T-helper 22 cell (primary cell): ENCODE data around the gene CYSRT1.
A peak's percentile ranks its signal among the peaks of the same experiment; 100 is the strongest.

Source experiments
- DNase-seq: peaks from one replicate; pipeline ENCODE4 v3.0.0-alpha.2; 2020; ENCODE audit warnings: low read depth

Gene CYSRT1

DNA sequence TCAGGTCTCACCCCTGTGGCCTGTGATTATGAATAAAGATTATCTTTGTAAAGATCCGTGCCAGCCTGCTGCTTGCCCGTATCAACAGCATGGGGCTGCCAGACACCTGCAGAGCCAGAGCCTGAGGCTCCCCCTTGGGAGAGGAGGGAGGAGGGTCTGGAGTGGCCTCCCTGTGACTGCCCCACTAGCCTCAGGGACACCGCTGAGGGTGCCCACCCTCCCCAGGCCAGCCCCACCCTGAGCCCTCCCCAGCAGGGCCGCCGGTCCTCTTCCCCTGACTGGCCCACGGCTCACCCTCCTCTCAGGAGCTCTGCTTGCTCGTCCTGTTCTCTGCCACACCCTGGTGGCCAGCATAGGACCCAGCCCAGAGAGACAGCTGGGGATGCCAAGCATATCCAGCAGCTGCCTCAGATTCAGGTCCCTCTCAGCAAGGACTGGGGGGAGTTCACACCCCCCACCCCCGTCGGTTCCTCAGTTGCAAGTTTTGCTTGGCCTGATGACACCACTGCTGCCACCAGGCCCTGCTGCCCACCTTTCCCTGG, 34.6 kb upstream of the CYSRT1 start:
- no peak for DNase-seq

DNA sequence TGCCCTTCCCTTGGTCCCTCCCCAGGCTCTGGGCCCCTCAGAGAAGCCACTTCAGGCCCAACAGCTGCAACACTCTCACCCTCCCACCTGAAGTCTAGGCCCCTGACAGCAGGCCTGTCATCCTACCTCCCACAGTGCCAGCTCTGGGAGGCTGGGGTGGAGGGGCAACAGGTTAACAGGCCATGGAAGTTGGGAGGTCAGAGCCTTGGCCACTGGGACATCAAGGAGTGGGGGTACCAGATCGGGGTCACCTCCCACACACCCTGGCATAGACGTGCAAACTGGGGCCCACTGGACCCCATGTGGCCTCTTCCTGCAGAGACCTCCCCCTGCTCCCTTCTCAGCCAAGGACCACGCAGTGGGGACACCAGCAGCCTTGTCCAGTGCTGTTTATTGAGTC, 33.7 kb upstream of the CYSRT1 start:
- DNase-seq = no peak

GRCh38 chr9:137191691-137192447, 33.1 kb upstream of the CYSRT1 start:
- DNase-seq = no peak

DNA sequence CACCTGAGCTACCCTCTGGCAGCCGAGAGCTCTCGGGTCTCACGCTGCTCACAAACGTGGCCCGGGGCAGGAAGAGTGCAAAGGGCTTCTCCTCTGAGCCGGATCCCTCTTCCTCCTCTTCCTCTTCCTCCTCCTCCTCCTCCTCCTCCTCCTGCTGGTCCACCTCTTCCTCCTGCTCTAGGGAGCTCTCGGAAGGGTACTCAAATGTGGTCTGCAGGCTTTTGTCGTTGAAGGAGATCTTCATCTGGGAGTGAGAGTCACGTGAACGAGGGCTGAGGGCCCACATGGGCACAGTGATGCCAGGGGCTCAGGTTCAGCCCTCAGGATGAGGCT, 32.6 kb upstream of the CYSRT1 start:
- DNase-seq = no peak

- DNase-seq = no peak
Measured at GRCh38 chr9:137192859-137193258, 32.1 kb upstream of the CYSRT1 start.

GRCh38 chr9:137193771-137194170, 31.2 kb upstream of the CYSRT1 start:
- DNase-seq = no peak

GRCh38 chr9:137194388-137194787, 30.6 kb upstream of the CYSRT1 start:
- DNase-seq = no peak

GRCh38 chr9:137194909-137195308, 30.1 kb upstream of the CYSRT1 start:
- DNase-seq = no peak

DNA sequence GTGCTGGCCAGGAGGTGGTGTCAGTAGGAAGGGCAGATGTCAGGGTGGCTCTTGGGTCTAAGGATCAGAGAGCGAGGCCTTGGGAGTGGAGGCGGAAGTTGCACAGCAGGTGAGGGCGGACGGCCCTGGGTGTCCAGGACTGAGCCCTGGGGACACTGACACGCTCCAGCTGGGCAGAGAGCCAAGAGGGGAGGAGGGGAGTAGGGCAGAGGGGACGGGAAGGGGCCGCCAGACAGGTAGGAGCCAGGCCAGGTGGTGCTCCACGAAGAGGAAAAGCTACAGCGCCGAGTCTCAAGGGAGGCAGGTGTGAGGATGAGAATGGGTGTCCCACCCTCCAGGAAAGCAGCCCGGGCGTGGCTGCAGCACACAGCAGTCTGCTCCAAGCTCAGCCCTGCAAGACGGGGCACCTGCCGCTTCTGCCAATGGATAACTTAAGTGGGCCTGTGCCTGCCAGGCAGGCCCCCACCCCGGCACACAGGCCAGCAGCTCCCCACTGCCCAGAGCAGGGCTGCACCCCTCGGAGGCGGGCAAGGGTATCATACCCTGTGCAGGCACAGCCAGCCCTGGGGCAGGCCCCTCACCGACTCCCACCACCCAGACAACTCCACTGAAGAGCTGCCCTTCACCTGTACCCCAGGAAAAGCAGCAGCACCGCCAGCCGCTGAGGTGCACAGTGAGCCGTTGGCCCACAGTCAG, 29.3 kb upstream of the CYSRT1 start:
- DNase-seq = no peak

DNA sequence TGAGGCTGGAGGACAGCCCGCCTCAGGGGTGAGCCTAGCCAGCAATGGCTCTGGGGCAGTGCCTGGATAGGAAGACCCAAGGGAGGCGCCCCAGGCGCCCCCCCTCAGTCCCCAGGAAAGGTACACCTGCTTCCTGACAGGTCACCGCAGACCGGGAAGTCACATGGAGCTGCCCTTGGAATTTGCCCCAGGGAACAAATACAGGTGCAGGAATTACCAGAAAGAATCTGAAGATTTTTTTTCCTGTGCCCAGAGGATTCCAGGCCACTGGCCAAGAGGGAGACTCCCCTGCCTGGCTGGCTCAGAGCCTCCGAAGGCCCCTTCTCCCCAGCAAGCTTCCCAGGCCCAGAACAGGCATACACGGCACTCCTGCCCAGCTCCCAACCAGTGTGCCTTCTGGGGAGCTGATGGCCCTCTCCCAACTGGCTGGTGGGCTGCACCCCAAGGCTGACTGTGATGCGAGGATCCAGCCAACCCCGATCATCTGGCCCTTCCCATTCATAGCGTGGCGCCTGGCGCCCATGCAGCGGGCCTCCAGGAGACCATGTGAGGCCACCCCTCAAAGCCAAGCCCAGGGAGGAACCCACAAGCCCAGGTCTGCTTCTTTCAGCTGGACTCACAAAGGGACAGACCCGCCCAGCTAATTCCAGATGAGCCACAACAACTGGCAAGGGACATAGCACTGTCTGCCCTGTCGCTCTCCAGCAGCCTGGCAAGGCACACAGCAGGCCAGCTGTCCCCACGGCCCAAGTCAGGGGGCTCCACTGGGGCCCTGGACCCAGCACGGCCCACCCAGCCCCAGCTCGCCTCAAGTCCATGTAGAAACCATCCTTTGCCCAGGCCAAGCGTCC, 26.7 kb upstream of the CYSRT1 start:
- no peak for DNase-seq

DNA sequence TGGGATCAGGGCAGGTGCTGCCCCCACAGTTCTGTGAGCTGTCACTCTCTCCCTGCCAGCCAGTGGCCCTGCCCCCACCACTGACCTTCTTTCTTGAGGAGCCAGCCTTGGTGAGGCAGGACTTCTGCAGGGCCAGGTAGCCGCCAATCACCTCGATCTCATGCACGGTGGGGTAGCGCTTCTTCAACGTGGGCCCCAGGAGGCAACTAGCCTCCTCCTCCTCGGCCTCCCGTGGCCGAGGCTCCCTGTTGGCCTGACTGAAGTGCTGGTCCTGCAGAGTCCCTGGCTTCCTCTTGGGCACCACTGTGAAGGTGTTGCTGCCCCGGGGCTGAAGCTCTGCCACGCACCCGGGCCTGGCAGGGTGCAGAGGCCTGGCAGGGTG, 26.1 kb upstream of the CYSRT1 start:
- DNase-seq = no peak

GRCh38 chr9:137199411-137200121, 25.4 kb upstream of the CYSRT1 start:
- DNase-seq = no peak

DNA sequence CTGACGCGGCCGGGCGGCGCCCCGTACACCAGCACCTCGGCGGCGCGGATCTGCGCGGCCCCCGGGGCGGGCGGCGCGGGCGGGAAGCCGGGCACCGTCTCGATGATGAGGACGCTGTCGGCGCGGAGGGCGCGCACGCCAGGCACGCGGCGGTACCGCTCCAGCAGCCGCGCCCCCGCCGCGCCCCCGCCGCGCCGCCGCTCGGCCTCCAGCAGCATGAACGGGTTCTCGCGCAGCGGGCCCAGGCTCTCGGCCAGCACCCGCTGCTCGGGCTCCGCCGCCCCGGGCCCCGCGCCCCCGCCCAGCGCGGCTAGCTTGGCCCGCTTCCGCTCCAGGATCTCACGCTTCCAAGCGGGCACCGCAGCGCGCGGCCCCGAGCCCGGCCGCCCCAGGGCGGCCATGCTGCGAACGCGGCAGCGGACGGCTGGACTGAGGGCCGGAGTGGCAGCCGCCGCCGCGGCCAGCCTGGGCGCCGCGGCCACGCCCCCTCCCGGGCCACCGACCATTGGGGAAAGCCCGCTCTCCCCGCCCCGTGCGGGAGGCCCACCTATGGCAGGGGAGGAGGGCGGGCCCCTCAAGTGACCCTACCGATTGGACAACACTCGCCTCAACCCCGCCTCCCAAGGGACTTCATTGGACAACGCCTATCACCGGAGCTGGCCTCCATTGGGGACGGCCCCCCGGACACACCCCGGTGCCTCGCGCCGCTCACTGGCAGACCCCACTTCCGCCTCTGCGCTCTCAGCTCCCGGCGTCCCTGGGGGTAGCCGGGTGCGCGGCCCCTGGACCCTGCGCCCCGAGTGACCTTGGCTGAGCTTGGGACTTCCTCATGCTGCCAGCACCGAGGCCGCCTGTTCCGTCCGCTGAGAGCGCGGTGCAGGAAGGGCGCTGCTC, 24.4 kb upstream of the CYSRT1 start, which contains the start of gene TPRN:
Gene TPRN (minus strand): TSS at position 431 of the 894 bp plus-strand sequence. CDS start 30 bp downstream, at position 401.
- peak; percentile 98 for DNase-seq

DNA sequence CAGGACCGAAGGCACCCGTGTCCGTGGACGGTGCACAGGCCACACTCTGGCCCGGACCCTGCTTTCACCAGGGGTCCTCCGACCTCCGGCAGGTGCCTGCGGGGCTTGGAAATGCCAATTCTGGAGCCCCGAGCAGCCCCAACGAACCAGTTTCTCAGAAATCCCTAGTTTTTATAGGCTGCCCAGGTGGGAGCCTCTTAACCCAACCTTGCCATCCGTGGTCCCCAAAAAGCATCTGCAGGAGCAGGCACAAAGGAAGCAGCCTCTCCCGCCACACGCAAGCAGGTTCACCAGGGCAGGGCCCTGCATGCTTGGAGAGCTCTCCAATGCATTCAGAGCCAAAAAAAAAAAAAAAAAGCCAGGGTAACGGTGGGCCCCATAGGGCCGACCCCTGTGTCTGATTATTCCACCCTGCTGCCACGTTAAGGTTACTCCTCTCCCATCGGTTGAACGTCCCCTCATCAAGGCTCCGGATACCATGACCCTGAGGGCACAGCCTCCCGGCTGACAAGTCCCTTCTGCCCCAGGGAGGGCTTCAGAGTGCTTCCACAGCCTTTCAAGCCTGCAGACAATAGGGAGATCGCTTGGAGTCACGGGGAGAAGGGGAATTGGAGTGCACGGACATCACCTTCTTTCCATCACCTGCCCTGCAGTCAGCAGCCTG, 23.6 kb upstream of the CYSRT1 start:
- no peak for DNase-seq

GRCh38 chr9:137202966-137203365, 22.0 kb upstream of the CYSRT1 start:
- DNase-seq = no peak

- DNase-seq = no peak
Measured at GRCh38 chr9:137204731-137205125, 20.2 kb upstream of the CYSRT1 start.

DNA sequence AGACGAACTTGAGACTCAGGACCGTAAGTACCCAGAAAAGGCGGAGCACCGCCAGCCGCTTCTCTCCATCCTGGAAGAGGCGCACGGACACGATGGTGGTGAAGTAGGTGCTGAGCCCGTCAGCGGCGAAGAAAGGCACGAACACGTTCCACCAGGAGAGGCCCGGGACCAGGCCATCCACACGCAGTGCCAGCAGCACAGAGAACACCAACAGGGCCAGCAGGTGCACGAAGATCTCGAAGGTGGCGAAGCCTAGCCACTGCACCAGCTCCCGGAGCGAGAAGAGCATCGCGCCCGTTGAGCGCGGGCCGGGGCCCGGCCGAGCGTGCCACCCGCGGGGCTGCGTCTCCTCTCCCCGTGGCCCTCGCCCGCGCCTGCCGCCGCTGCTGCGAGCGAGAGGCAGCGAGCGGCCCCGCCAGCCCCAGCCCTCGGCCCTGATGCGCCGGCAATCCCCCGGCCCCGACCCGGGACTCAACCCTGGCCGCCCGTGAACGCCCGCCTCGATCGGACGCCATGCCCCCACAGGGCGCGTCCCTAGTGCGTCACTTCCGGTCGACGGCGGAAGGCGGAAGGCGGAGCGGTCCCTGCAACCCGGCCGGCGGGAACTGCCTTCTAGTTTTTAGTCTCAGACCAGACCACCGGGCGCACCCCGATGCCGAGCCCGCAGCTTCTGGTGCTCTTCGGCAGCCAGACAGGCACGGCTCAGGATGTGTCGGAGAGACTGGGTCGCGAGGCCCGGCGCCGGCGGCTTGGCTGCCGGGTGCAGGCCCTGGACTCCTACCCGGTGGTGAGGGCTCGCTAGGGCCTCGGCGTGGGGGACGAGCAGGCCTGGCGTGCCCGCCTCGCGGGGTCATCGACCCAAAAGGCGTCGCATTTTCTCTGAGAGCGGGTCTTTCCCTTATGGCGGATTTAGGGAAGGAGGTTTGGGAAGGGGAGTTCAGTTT, 19.6 kb upstream of the CYSRT1 start, which contains the start of the genes NDOR1 and TMEM203:
Gene NDOR1 (plus strand): TSS at position 575 of the 944 bp plus-strand sequence. CDS start 78 bp downstream, at position 653.
Gene TMEM203 (minus strand): TSS at position 523 of the 944 bp plus-strand sequence. CDS start 234 bp downstream, at position 289.
- DNase-seq = peak; percentile 90

- no peak for DNase-seq
Measured at GRCh38 chr9:137206602-137207001, 18.4 kb upstream of the CYSRT1 start.

GRCh38 chr9:137211532-137211931, 13.4 kb upstream of the CYSRT1 start:
- no peak for DNase-seq
